GM19468 (cell line): Measurements from ENCODE around the gene SERPINH1.

Source experiments
- ATAC-seq: cut with Tn5 transposase; IDR thresholded peaks from one replicate; pipeline ENCODE4 v1.9.1; 2021; ENCODE audit warnings: mild to moderate bottlenecking, moderate library complexity, moderate number of reproducible peaks; ENCODE audit not compliant: unreplicated experiment; ENCODE audit errors: extremely low read depth

SERPINH1 gene

DNA sequence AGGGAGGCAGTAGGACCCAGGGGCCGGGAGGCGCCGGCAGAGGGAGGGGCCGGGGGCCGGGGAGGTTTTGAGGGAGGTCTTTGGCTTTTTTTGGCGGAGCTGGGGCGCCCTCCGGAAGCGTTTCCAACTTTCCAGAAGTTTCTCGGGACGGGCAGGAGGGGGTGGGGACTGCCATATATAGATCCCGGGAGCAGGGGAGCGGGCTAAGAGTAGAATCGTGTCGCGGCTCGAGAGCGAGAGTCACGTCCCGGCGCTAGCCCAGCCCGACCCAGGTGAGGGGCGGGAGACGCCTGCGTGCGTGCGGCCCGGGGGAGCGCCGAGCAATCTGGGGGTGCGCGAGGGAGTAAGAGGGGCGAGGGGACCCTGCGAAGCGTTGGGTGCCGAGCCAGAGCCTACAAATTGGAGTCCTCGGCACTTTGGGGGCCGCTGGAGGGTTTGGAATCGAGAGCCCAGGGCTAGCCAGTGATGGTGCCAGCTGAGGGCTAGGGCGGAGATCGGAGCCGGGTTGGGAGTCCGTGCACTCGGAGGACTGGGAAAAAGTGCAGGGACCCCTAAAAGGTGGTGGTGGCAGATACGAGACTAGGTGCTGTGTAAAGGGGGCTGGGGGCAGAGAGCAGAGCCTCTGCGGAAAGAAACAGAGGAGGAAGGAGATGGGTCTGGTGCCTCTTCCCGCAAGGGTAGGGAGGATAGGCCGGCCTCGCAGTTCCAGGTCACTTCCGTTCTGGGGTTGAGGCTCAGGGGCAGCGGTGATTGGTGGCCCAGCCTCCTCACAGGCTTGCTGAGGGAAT, at the start of gene SERPINH1:
Gene SERPINH1 (plus strand): TSS at position 206 of the 788 bp plus-strand sequence. CDS start 4,097 bp downstream, outside the sequence.
- peak; percentile 76 for ATAC-seq

DNA sequence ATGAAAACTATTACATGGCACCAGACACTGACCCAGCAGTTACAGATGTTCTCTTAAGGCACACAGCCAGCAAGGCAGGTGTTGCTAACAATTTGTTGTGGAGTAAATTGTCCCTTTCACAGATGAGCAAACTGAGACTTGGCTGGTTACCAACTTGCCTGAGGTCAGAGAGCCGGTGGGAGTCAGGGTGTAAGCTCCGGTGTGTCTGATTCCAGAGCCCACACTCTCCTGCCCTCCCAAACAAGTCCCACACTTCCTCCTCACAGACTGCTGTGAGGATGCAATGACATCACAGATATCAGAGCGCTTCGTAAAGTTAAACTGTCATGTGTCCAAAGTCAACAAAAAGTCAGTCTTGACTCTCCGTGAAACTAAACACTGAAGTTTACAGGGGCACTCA, 48.8 kb upstream of the SERPINH1 start:
- ATAC-seq = no peak

DNA sequence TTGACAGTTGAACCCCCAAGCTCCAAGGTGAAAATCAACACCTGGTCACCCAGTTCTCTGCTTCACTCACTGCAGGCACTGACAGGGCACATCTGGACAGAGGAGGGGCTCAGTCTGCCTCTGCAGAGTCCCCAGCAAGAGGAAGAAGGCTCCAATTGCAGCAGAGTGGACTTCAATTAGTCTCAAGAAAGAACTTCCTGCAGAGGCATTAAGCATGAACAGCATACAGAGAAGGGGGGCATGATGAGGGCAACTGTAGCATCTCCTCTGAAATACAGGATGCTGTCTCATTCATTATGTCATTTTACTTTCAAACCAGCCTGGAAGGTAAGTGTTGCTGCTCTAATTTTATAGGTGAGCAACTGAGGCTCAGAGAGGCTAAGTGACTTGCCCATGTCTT, 47.5 kb upstream of the SERPINH1 start:
- no peak for ATAC-seq

DNA sequence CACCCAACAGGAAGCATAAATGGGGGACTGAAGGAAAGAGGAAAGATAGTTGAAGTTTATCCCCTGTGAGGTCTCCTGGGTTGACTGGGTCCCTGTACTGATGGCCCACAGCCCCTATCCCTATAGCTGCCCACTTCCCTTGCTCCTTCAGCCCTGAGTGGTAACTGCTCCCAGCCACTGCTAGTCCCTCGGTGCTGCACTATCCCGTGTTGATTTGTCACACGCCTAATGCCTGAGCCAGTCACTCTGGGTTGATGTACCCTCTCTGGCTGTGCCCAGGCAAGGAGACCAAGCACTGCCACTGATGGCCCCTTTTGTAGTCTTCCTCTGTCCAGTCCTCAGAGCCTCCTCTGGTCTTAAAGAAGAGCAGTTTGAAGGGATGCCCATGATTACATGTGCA, 45.9 kb upstream of the SERPINH1 start:
- no peak for ATAC-seq

DNA sequence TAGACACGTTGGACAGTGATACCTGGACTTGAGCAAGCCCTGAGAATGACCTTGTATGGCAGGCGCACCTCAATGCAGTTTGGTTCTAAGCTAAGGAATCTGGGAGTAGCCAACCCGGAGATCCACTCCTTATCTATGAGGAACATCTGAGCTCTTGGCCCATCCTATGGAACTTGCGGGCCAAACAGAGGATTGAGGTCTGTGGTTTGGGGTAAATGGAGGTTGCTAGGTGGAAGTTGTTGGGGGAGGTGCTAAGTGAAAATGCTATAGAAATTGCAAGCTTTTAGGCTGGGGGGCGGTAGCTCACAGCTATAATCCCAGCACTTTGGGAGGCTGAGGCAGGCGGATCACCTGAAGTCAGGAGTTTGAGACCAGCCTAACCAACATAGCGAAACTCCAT, 45.2 kb upstream of the SERPINH1 start:
- no peak for ATAC-seq

DNA sequence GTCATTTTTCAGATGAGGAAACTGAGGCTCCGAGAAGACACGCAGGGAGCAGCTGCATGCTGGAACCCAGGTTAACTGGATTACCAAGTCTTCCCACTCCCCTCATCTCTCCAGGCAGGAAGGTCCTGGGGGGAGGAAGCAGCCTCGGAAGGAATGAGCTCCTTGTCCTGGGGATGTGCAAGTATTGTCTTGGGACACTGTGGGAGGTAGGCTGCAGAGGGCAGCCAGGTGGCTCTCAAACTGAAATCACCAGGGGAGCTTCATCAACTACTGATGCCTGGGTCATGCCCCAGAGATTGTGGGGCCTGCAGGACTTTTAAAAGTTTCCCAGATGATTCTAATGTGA, 43.9 kb upstream of the SERPINH1 start:
- ATAC-seq = no peak

DNA sequence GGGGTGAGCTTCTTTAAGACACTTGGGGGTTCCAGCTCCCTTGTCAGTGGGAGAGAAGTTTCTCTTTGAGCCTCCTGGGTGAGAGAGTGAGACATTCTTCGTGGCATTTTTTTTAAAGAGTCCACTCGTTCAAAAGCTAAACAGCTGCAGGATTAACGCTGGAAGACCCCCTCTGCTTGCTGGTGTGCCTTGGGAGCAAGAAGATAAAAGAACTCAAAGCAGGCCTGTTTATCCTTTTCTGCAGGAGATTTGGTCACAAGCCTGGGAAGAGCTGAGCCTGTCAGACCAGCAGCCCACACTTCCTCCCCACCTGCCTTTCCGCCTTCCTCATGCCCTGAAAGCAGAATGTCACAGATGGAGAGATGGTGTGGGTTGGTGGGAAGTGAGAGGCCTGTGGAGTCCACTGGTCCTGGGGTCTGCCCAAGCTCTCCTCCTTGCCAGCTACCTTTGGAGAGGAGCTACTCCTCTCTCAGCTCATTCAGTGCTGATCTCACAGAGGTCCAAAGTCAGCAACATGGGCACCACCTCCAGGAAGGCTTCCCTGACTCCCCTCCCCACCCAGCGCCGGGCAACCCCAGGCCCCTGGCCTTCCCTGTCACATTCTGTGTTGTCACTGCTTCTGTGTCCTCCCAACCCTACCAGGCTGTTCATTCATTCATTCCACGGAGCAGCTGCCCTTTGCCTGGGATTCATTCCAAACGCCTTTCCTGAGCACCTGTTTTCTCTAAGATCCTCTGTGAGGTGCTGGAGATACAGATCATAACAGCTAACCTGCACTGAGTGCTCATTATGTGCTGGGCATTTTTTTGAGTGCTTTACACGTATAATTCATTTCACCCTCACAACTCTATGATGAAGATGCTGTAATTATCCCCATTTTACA, 43.0 kb upstream of the SERPINH1 start:
- no peak for ATAC-seq

DNA sequence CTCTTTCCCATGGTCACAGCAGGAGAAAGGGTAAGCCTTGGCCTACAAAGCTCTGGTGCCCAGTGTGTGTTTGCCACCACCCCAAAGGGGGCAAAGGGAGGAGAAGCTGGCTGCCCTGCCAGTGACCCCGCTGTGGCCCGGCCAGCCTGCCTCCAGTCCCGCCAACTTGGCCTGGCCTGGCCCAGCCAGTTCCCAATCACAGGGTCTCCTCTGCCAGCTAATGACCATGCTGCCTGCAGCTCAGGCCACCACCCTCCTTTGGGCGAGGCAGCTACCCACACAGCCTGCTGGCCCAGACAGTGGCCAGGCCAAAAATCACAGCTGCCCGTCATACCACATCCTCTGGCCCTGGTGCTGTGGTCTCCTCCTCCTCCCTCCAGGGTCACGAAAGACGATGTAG, 41.4 kb upstream of the SERPINH1 start:
- no peak for ATAC-seq

DNA sequence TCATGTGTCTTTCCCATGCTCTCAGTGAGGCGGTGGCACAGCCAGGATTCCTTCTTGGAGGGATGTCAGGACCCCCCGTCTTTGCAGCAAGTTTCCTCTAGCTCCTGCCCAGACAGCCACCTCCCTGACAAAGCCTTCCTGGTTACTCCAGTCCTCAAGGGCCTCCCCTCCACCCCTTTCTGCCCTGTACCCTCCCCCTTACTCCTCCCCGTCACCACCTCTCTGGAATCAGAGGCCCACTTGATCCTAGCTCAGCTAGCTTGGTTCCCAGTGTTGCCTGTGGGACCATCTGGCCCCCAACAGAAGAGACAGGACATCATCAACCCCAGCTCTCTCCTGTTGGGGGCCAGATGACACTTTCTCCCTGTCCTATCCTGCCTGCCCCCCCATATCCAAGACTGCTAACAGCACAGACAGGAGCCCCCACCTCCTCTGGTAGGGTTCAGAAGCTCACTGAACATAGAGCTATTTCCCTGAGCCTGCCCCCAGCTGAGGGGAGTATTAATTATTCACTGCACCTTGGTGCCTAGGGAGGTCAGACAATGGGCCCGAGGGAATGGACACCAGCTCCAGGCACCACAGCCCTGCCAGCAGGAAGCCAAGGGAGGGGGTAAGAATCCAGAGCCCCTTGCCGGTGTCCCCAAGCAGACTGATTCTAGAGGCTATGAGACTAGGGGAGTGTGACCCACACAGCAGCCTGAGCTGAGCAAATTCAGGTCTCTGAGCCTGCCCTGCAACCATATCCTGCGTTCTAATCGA, 39.6 kb upstream of the SERPINH1 start:
- no peak for ATAC-seq

DNA sequence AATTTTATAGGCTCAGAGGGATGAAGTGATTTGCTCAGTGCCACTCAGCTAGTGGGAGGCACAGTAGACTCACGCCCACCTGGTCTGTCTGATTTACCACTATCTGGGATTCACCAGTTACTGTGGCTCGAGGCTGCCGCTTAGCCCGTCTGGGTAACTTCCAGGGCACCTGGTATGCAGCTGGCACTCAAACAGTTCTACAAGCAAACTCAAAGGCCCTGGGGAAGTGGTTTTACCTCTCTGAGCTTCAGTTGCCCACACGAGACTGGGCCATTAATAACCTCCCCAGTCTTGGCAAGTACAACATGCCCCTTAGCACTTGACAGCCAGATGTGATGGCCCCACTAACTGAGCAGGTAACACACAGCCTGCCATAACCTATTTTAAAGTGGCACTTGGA, 38.9 kb upstream of the SERPINH1 start:
- ATAC-seq = no peak

DNA sequence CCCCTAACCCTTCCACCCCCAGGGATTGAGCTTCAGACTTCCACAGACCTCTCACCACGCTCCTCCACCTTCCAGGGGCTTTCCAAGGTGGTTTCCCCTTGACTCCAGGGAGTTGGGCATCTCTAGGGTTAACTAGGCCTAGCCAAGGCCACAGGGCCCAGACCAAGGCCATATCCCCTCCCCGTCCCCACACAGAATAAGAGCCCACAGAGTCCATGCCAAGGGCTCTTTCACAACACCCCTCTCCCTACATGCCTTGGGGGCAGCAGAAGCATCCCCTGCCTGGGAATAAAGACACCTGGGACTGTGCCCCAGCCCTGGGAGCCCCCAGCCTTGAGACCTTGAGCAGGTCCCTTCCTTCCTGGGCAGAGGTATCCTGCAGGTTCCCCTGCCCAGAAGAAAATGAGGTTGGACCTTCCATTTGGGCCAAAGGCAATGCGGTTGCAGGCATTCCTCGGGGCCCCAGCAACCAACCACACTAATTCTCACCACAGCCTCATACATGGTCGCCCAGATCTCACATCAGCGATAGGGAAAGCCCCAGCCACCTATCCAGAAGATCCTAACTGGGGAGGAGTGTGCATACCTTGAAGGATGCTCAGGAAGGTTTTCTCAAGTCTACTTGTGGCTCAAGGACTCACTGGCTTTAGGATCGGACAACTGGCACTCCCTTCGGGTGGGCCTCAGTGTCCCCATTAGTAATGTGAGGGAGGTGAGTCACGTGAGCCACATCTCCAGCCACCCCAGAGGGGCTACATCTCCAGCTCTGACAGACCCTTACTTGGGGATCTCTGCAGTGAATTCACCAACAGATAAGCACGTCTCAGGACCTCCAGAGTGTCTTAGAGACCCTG, 38.0 kb upstream of the SERPINH1 start:
- no peak for ATAC-seq

DNA sequence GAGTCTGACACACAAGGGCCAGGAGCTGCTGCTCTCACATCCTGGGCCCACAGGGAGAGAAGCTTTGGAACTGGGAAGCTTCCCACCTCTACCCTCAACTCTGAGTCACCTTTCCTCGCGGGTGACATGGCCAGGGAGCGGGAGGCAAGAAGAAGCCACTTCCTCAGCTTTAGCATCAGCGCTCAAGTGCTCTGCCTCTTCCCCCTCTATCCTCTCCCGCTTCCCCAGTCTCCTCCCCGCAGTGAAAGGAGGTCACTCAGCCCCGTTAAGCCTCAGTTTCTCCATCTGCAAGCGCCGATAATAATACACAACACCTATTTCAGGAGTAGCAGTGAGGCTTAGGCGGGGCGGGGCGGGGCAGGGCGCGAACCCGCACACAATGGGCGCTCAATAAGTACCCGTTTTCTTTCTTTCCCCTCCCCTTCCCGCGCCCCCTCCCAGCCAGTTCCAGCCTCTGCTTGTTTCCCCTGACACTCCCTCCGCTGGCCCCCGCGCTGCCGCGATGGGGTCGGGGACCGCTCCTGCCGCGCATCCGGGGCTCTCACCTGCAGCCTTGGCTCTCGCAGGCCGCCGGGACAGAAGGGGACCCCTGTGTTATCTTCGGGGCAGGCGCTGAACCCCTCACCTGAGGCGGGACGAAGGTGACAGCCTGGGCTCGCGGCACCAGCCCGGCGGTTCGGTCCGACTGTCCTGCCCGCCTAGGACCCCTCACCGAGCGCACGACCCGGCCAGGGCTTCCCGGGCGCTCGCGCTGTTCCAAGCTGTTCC, 37.2 kb upstream of the SERPINH1 start:
- ATAC-seq = no peak

DNA sequence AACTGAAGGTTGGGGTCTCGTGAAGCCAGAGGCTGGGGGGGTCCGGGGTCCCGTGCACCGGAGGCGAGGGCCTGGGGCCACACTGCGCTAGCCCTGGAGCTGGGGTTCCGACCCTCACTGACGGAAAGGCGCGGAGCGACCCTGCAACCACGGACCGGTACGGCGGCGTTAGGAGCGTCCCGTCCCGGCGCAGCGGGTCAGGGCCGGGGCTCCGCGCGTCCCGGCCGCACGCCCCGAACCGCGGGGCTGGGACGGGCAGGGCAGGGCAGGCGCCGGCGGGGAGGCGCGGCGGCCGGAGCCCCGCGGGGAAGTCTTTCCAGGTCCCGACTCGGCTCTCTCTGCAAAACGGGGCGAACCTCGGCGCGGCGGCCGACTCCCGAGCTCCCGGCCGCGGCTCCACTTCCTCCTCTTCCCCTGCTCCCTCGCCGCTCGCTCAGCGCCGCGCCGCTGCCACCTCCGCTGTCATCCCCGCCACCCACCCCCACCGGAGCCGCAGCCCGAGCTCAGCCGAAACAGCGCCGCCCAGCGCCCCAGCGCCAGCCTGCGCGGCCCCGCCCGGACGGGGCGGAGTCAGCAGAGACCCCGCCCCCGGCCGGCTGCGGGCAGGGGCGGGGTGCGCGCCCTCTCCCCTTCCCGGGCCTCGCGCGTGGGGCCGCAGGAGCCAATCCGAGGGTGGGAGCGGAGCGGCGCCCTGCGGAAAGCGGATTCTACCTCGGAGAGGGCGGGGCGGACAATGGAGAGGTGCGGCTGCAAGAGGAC, 36.4 kb upstream of the SERPINH1 start, which contains the start of gene GDPD5:
Gene GDPD5 (minus strand): TSS at position 509 of the 759 bp plus-strand sequence. CDS start 48,206 bp downstream, outside the sequence.
- ATAC-seq = peak; percentile 59

DNA sequence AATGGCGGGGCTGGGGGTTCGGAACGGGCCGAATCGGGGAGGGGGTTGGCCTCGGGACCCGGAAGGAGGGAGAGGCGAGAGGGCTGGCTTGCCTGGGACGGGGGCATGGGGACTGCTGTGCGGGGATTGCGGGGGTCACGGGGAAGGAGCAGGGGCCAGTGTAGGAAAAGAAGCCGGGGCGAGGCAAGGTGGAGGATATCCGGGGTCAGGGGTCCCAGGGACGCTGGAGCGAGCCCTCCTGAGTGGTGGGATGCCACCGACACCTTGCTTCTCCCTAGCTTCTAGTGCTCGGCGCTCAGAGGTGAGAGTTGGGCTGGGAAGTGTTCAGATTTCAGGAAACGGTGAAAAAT, 35.9 kb upstream of the SERPINH1 start:
- no peak for ATAC-seq

DNA sequence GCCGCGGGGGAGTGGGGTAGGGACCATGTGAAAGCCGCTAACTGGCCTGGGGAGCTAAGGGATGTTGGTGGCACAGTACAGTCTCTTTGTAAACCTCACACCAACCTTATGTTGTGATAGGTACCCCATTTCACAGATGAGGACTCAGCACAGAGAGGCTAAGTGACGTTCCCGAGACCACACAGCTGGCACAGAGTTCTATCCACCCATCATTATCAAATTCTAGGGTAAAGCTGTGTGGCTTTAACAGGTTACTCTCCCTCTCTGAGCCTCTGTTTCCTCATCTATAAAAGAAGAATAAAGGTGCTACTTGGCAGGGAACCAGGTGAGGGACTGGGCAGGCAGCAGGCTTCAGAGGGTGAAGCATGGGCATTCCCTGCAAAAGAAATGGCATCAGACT, 34.9 kb upstream of the SERPINH1 start:
- ATAC-seq = no peak

DNA sequence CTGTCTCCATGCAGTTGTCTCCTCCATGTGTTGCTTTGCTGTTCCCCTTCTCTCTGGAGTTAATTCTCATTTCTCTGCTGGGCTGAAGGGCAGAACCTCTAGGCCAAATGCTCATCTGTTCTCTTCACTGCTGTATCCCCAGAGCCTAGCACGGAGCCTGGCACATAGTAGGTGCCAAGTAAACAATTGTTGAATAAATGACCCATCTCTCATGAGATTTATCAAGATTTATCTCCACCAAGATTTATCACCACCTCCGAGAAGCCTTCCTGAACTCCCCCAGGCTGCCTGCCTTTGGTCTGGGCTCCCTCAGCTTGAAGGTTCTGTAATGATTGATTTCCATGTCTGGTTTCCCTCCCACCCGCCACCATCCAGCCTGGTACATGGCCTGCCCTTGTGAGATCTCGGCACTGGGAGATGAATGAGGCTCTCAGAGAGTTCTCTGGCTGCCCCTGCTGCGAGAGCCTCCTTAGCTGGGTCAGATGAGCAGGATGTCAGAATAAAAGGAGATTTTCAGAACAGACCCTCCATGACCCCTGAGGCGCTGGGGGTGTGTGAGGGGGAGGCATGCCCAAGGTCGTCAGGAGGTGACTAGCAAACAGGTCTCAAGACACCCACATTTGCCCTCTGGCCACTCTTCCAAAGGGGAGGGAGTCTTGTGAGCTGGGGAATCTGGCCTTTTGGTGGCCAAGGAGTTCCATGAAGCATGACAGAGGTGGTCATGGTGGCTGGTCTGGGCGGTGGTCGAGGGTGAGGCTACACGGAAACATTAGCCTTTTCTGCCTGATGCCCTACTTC, 33.9 kb upstream of the SERPINH1 start:
- ATAC-seq = no peak

DNA sequence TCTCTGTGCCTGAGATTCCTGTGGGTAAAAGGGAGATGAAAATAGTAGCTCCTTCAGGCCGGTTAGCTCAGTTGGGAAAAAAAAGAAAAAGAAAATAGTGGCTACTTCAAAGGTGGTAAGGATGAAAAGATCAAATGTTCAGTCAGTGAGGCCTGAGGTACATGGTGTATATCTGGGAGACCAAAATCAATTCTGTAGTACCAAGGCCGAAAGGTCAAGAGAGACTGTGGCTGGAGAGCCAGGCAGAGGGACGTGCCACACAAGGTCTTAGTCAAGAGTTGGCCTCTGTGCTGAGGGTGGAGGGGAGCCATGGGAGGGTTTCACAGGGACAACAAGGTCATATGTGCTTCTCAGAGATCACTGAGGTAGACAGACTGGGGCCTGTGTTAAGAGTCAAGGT, 31.5 kb upstream of the SERPINH1 start:
- ATAC-seq = no peak

DNA sequence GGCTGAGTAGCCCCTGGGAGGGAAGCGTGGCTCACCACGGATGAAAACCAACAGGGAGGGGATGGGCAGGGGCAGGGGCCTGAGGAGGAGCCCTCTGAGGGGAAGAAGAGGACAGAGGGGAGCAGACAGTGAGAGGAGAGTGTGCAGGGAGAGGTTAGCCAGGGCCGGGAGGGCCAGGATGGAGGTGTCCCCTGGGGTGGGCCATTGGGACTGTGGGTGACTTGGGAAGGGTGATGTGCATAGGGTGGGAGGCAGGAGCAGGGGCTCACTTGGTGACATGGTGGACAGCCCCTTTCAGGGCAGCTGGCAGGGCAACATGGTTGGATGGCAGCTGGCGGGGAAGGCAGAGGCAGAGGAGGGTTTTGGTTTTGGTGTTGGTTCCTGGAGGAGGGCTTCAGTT, 30.7 kb upstream of the SERPINH1 start:
- no peak for ATAC-seq
